ENCODE results near the gene PROK2.

- TF ChIP-seq CTCF (IDR thresholded peaks at IDR 0.05) (no peak), EZH2 (IDR thresholded peaks at IDR 0.05) (no peak), EZH2phosphoT487 (IDR thresholded peaks at IDR 0.05) (no peak)
Observed at GRCh38 chr3:71722693-71723092, 62.3 kb downstream of the PROK2 start.
